ENCODE measurements around the gene DGKE.
A peak's percentile ranks its signal among the peaks of the same experiment; 100 is the strongest.

Gene DGKE

GRCh38 chr17:56896968-56897359 is 63.0 kb downstream of the DGKE start:
- H3K9ac ChIP-seq (ENCODE audit: low read length) = no peak overlapping the region
- H3K4me3 ChIP-seq (ENCODE audit: low read depth, low read length, poor library complexity, severe bottlenecking) = no peak overlapping the region
- peaks cover 84% of the 10 kb centered on the region for H3K36me3 ChIP-seq (ENCODE audit: insufficient read depth, low read length)
- no peak overlapping the region for H3K4me2 ChIP-seq (ENCODE audit: low read length)
- peaks cover 20% of the 10 kb centered on the region for H3K4me1 ChIP-seq (ENCODE audit: insufficient read depth, low read length, severe bottlenecking)
- TF ChIP-seq EZH2 (IDR thresholded peaks at IDR 0.05; ENCODE audit: borderline replicate concordance, low read length) (no peak), CTCF (IDR thresholded peaks at IDR 0.05; ENCODE audit: low read length) (no peak)
- no peaks in the 10 kb centered on the region for H3F3A ChIP-seq (ENCODE audit: insufficient read depth, low read length)
- peak overlapping the region; percentile 22 for H3K27ac ChIP-seq (ENCODE audit: low read depth, low read length, poor library complexity, severe bottlenecking)
- H3K9me3 ChIP-seq (ENCODE audit: low read length) = no peaks in the 10 kb centered on the region
- no peaks in the 10 kb centered on the region for H4K20me1 ChIP-seq (ENCODE audit: insufficient read depth, low read length)
- no peak overlapping the region for H2AFZ ChIP-seq (ENCODE audit: low read length)
- H3K27me3 ChIP-seq (ENCODE audit: insufficient read depth, low read length) = no peaks in the 10 kb centered on the region
- H3K9me2 ChIP-seq (ENCODE audit: low read depth, low read length) = no peaks in the 10 kb centered on the region
- H3K79me2 ChIP-seq (ENCODE audit: insufficient read depth, low read length) = no peaks in the 10 kb centered on the region

- no peaks in the 10 kb centered on the region for H3K79me2 ChIP-seq (ENCODE audit: insufficient read depth, low read length)
- H3K9me2 ChIP-seq (ENCODE audit: low read depth, low read length) = no peaks in the 10 kb centered on the region
- no peaks in the 10 kb centered on the region for H3K9me3 ChIP-seq (ENCODE audit: low read length)
- H3F3A ChIP-seq (ENCODE audit: insufficient read depth, low read length) = no peaks in the 10 kb centered on the region
- TF ChIP-seq CTCF (IDR thresholded peaks at IDR 0.05; ENCODE audit: low read length) (no peak), EZH2 (IDR thresholded peaks at IDR 0.05; ENCODE audit: borderline replicate concordance, low read length) (no peak)
- H3K4me1 ChIP-seq (ENCODE audit: insufficient read depth, low read length, severe bottlenecking) = peaks cover 20% of the 10 kb centered on the region
- no peaks in the 10 kb centered on the region for H4K20me1 ChIP-seq (ENCODE audit: insufficient read depth, low read length)
- H2AFZ ChIP-seq (ENCODE audit: low read length) = no peak overlapping the region
- H3K27ac ChIP-seq (ENCODE audit: low read depth, low read length, poor library complexity, severe bottlenecking) = peak overlapping the region; percentile 22
- H3K36me3 ChIP-seq (ENCODE audit: insufficient read depth, low read length) = peaks cover 84% of the 10 kb centered on the region
- H3K4me2 ChIP-seq (ENCODE audit: low read length) = peak overlapping the region; percentile 33; the same call in 1 of the 2 replicates
- no peaks in the 10 kb centered on the region for H3K27me3 ChIP-seq (ENCODE audit: insufficient read depth, low read length)
- H3K4me3 ChIP-seq (ENCODE audit: low read depth, low read length, poor library complexity, severe bottlenecking) = no peak overlapping the region
- H3K9ac ChIP-seq (ENCODE audit: low read length) = no peak overlapping the region
Observed at GRCh38 chr17:56897646-56898424, 63.9 kb downstream of the DGKE start.

- H3K27ac ChIP-seq (ENCODE audit: low read depth, low read length, poor library complexity, severe bottlenecking) = no peak overlapping the region
- H3K4me3 ChIP-seq (ENCODE audit: low read depth, low read length, poor library complexity, severe bottlenecking) = no peak overlapping the region
- no peaks in the 10 kb centered on the region for H3K9me3 ChIP-seq (ENCODE audit: low read length)
- H3K36me3 ChIP-seq (ENCODE audit: insufficient read depth, low read length) = peaks cover 84% of the 10 kb centered on the region
- no peaks in the 10 kb centered on the region for H3K27me3 ChIP-seq (ENCODE audit: insufficient read depth, low read length)
- H3K79me2 ChIP-seq (ENCODE audit: insufficient read depth, low read length) = no peaks in the 10 kb centered on the region
- H3F3A ChIP-seq (ENCODE audit: insufficient read depth, low read length) = no peaks in the 10 kb centered on the region
- H4K20me1 ChIP-seq (ENCODE audit: insufficient read depth, low read length) = no peaks in the 10 kb centered on the region
- no peak for TF ChIP-seq EZH2 (IDR thresholded peaks at IDR 0.05; ENCODE audit: borderline replicate concordance, low read length)
- H3K4me1 ChIP-seq (ENCODE audit: insufficient read depth, low read length, severe bottlenecking) = peaks cover 20% of the 10 kb centered on the region
- H3K9me2 ChIP-seq (ENCODE audit: low read depth, low read length) = no peaks in the 10 kb centered on the region
- no peak overlapping the region for H3K9ac ChIP-seq (ENCODE audit: low read length)
- no peak overlapping the region for H3K4me2 ChIP-seq (ENCODE audit: low read length)
- H2AFZ ChIP-seq (ENCODE audit: low read length) = no peak overlapping the region
Observed at GRCh38 chr17:56898874-56899273, 64.9 kb downstream of the DGKE start.

- no peak for TF ChIP-seq CTCF (IDR thresholded peaks at IDR 0.05; ENCODE audit: low read length)
- TF ChIP-seq EZH2 (IDR thresholded peaks at IDR 0.05; ENCODE audit: borderline replicate concordance, low read length) = no peak
- no peak overlapping the region for H2AFZ ChIP-seq (ENCODE audit: low read length)
- H3K4me2 ChIP-seq (ENCODE audit: low read length) = no peak overlapping the region
- no peaks in the 10 kb centered on the region for H3F3A ChIP-seq (ENCODE audit: insufficient read depth, low read length)
- peaks cover 20% of the 10 kb centered on the region for H3K4me1 ChIP-seq (ENCODE audit: insufficient read depth, low read length, severe bottlenecking)
- no peaks in the 10 kb centered on the region for H4K20me1 ChIP-seq (ENCODE audit: insufficient read depth, low read length)
- no peaks in the 10 kb centered on the region for H3K9me3 ChIP-seq (ENCODE audit: low read length)
- peaks cover 86% of the 10 kb centered on the region for H3K36me3 ChIP-seq (ENCODE audit: insufficient read depth, low read length)
- H3K9me2 ChIP-seq (ENCODE audit: low read depth, low read length) = no peaks in the 10 kb centered on the region
- H3K27me3 ChIP-seq (ENCODE audit: insufficient read depth, low read length) = no peaks in the 10 kb centered on the region
- no peak overlapping the region for H3K9ac ChIP-seq (ENCODE audit: low read length)
- H3K79me2 ChIP-seq (ENCODE audit: insufficient read depth, low read length) = no peaks in the 10 kb centered on the region
- H3K4me3 ChIP-seq (ENCODE audit: low read depth, low read length, poor library complexity, severe bottlenecking) = no peak overlapping the region
- no peak overlapping the region for H3K27ac ChIP-seq (ENCODE audit: low read depth, low read length, poor library complexity, severe bottlenecking)
Observed at GRCh38 chr17:56899403-56899802, 65.5 kb downstream of the DGKE start.

Data from OCI-LY1 (cell line).